ENCODE results near the gene NHLRC1. TPM values are rescaled to one million over a fixed set of nuclear protein-coding genes. Genes with fewer than 3 reads are reported as not detected.

Gene NHLRC1
- total and polyA plus RNA-seq, 2 experiments from 2014 or later = 1.1 TPM

Other genes starting within 250 kb of the NHLRC1 start
- gene KIF13A, start 135.0 kb downstream of the NHLRC1 start, total RNA-seq (2014; rRNA removed; shearing (Covaris generic)) = 28.2 and 32.8 TPM in 2 replicates
- gene KIF13A, start 135.0 kb downstream of the NHLRC1 start, polyA plus RNA-seq (2016; fragmentation: Nextera tagmentation; extraction: Ambion mirVana) = 8.4 and 11.4 TPM in 2 replicates
- gene TPMT, start 32.4 kb upstream of the NHLRC1 start, total RNA-seq (2014; rRNA removed; shearing (Covaris generic)) = 17.5 and 21.6 TPM in 2 replicates
- 15.5 and 19.5 TPM in 2 replicates for gene TPMT, start 32.4 kb upstream of the NHLRC1 start, polyA plus RNA-seq (2016; fragmentation: Nextera tagmentation; extraction: Ambion mirVana)
- gene KDM1B, start 32.7 kb upstream of the NHLRC1 start, total RNA-seq (2014; rRNA removed; shearing (Covaris generic)) = 6.9 and 9.0 TPM in 2 replicates
- gene KDM1B, start 32.7 kb upstream of the NHLRC1 start, polyA plus RNA-seq (2016; fragmentation: Nextera tagmentation; extraction: Ambion mirVana) = 2.2 and 3.8 TPM in 2 replicates
- gene DEK, start 141.9 kb upstream of the NHLRC1 start, total RNA-seq (2014; rRNA removed; shearing (Covaris generic)) = 213 and 218 TPM in 2 replicates
- gene DEK, start 141.9 kb upstream of the NHLRC1 start, polyA plus RNA-seq (2016; fragmentation: Nextera tagmentation; extraction: Ambion mirVana) = 516 and 582 TPM in 2 replicates

All from GM23338 (cell line).